GM21381 (cell line): ENCODE measurements around the gene SLC25A51.
A peak's percentile ranks its signal among the peaks of the same experiment; 100 is the strongest.

Experiments
- ATAC-seq: cut with Tn5 transposase; IDR thresholded peaks from one replicate; pipeline ENCODE4 v1.9.1; 2021; ENCODE audit warnings: mild to moderate bottlenecking, moderate library complexity; ENCODE audit not compliant: unreplicated experiment

The SLC25A51 gene, protein sequence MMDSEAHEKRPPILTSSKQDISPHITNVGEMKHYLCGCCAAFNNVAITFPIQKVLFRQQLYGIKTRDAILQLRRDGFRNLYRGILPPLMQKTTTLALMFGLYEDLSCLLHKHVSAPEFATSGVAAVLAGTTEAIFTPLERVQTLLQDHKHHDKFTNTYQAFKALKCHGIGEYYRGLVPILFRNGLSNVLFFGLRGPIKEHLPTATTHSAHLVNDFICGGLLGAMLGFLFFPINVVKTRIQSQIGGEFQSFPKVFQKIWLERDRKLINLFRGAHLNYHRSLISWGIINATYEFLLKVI

DNA sequence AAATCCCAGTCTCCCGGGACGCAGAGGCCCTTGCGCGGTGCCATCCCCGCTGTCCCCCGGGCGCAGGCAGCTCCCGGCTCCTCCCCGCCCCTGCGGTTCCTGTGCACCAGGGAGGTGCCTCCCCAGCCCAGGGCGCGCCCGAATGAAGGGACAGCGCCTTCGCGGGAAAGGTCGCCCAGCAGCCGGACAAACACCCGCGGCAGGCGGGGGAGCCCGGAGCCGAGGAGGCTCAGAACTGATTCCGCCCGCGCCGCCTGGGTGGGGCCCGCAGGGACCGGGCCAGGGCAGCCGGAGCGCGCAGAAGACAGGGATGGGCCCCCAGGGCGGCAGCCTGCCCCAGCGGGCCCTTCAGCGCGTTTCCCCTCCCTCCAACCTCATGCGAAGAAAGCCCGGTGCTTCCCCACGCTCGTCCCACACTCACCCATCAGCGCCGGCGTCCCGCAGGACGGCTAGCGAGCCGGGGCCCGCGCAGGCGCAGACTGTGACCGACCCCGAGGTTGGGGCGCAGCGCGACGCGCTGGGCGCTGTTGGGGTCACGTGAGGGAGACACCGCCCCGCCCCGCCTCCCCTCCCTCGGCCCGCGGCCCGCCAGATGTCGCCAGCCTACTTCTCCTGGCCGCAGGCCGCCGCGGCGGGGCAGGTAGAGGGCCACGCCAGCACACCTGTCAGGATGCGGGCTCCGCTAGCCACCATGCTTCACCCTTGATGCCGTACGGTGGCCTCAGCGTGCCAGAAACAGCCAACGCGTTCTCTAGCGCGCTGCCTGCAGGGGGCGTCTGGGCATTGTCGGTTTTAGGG is at the start of gene SLC25A51:
SLC25A51 (minus strand) TSS at position 481 of the 798 bp plus-strand sequence. CDS start 15,577 bp downstream, outside the sequence.
- peak; percentile 78 for ATAC-seq

DNA sequence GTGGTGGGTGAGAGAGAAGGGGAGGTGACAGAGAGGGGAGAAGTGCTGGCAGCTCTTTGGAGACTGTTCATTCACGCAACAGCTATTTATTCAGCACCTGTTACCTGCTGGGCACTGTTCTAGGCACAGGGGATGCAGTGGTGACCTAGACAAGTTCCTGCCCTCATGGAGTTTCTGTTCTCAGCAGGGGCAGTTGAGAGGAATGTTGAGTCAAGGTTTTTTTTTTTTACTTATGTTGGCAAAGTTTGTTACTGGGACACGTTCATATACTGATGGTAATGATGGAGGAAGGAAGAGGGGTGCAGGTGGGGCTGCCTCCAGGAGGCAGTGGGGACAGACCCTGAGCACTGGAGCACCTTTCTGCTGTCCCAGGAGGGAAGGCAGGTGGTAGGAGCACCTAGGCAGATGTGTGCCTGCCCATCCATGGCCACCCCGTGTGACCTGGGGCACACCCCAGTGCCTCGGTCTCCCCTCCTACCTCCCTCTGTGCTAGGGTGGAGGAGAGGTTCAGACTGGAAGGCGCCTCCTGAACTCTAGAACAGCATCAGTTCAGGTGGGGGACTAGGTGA is 49.4 kb upstream of the SLC25A51 start:
- no peak for ATAC-seq

- no peak for ATAC-seq
Observed at GRCh38 chr9:37952731-37953130, 48.8 kb upstream of the SLC25A51 start.

- ATAC-seq: no peak
Observed at GRCh38 chr9:37951671-37952449, 47.9 kb upstream of the SLC25A51 start.

DNA sequence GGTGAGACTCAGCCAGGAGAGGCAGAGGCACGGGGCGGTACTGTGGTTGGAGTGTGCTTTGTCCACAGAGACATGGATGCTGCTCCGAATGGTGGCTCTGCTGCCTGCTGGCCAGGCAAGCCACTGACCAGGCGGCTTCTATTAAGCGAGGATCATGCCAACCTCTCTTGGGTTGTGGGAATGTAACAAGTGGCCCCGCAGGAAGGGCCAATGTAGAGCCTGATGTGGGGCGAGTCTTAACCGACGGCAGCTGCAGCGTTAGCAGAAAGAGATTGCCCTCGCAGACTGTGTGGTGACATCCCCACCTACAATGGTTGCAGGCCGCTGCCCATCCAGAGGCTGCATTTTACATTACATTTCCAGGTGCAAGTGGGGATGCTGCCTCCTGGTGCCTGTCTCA is 46.6 kb upstream of the SLC25A51 start:
- ATAC-seq: no peak

- no peak for ATAC-seq
Observed at GRCh38 chr9:37949576-37949975, 45.6 kb upstream of the SLC25A51 start.

DNA sequence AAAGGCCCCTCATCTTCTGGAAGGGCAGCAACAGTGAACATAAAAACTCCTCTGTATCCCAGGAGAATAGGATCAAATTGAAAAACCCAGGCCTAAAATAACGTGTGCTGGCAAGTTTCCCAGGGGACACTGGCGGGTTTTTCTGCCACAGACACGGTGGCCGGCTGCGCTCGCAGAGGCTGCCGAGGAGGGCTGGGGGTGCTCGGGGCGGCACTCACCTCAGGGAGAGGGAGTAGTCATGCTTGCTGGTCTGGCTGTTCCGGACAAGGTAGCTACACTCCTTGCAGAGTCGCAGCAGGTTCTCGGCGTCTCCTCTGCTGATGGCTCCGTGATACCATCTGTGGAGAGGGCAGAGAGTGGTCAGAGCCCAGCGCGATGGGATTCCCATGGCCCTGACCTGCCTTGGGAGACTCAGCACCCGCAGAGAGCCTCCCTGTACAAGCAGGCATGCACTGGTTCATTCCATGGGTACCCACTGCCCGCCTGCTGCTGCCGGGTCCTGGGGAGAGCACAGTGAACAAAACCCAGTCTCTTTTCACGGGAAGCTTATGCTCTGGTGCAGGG is 44.6 kb upstream of the SLC25A51 start:
- ATAC-seq: no peak

- no peak for ATAC-seq
Observed at GRCh38 chr9:37947977-37948376, 44.0 kb upstream of the SLC25A51 start.

DNA sequence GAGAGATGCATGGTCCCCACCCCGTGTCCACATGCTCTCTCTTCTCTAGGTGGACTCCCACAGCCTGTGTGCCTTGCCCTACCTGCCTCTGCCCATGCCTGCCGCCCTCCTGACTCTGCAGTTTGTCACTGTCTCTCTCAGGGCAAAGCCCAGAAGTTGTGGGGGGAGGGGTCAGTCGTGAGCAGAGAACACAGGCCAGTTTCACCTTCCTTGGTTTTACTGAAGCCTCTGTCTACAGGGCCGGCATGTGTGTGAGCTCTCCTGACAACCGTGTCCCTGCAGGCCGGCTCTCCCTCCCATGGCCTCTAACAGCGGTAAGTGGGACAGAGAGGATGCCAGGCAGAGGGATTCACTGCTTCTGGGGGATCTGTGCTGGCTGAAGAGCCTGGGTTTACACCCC is 43.5 kb upstream of the SLC25A51 start:
- ATAC-seq: no peak

- ATAC-seq: no peak
Observed at GRCh38 chr9:37946971-37947370, 43.0 kb upstream of the SLC25A51 start.

GRCh38 chr9:37946041-37946440 is 42.1 kb upstream of the SLC25A51 start:
- no peak for ATAC-seq

DNA sequence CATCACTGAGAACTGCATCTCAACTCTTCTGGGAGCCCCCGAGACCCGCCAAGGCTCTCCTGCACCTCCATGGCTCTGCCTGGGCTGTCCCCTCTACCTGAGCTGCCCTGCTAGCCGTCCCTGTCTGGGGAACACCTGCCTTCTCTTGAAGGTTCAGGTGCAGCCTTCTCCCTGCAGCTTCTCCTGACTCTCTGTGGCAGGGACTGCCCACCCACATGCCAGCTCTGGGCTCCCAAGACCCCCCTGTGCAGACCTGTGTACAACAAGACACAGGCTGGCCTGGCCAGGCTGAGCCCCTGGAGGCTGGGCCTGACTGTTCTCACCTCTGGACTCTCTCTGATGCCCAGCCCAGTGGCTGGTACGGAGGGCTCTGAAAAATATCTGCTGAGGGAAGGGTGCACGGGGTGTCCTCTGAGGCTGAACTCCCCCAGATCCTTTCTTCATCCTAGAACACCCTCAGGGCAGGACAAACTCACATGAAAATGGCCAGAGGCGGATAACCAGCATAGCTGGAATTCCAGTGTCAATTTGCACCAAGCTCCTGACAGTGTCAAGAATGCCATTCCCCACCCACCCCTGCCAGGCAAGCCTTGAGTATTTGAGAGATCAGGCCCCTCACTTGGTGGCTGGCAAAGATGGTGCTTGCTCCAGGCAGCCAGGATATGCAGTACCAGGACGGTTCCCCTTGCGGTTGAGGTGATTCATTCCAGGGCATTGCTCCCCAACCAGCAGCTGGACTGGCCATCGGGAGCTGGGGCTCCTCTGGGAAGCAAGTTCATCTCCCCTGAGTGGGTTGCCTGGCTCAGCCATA is 40.9 kb upstream of the SLC25A51 start:
- ATAC-seq: no peak

DNA sequence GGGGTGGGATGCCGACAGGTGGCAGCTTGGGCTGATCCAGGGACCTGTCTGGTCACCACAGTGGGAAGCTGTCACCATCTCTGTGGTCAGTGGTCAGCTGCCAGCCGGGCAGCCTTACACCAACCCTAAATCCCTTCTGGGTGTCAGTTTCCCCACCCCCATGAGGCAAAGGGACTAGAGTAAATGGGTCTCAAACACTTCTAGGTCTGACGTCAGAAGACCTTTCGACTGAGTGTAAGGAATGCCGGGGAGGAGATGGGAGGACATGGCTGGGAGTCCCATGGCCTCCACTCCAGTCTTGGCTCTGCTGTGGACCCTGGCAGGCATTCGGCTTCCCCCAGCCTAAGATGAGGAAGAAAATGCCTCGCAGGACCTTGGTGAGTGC is 40.3 kb upstream of the SLC25A51 start:
- no peak for ATAC-seq

- ATAC-seq: no peak
Observed at GRCh38 chr9:37943345-37944265, 39.7 kb upstream of the SLC25A51 start.

- no peak for ATAC-seq
Observed at GRCh38 chr9:37942621-37943344, 38.9 kb upstream of the SLC25A51 start.

DNA sequence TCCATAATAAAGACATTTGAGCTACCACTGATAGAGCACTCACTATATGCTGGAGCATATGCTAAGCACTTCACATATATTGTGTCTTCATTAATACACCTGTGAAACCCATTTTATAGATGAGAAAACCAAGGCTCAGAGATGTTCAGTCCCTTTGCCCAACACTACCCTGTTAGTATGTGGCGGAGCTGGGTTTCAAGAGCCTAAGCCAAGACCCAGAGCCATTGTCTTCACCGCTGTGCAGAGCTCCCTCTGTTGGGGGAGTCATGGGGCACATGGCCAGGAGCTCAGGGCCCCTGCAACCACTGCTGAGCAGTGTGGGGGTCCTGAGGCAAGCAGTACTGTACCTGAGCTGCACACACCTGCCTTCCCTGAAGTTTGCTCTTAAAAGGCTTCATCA is 37.3 kb upstream of the SLC25A51 start:
- no peak for ATAC-seq

GRCh38 chr9:37939575-37940095 is 35.7 kb upstream of the SLC25A51 start:
- no peak for ATAC-seq
